ENCODE results near the gene PTPN23.

The PTPN23 gene

DNA sequence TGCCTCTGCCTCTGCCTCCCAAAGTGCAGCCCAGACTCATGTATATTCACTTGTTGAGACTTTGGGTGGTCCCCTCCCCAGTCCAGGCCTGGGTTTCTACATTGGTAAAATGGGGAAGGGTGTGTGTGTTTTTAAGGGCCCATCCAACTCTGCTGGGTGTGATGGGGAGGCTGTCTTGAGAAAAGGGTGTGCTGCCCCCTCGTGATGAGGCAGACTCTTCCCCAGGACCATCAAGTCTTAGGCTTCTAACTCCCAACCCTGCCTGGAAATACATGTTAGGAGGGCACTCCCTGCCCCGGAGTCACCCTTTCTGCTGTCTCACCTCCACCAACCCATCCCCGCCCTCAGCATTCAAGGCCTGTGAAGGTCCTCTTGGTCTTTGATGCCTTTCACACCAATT, 4.4 kb upstream of the PTPN23 start (continued):
- TF ChIP-seq, protein P1, sequence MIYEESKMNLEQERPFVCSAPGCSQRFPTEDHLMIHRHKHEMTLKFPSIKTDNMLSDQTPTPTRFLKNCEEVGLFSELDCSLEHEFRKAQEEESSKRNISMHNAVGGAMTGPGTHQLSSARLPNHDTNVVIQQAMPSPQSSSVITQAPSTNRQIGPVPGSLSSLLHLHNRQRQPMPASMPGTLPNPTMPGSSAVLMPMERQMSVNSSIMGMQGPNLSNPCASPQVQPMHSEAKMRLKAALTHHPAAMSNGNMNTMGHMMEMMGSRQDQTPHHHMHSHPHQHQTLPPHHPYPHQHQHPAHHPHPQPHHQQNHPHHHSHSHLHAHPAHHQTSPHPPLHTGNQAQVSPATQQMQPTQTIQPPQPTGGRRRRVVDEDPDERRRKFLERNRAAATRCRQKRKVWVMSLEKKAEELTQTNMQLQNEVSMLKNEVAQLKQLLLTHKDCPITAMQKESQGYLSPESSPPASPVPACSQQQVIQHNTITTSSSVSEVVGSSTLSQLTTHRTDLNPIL (CRISPR knock-in tag; IDR thresholded peaks at IDR 0.05; ENCODE audit: low read depth) = no peak
- TF ChIP-seq ZFP3 (CRISPR knock-in tag; IDR thresholded peaks at IDR 0.05) (no peak), ZNF565 (CRISPR knock-in tag; conservative IDR thresholded peaks at IDR 0.05; ENCODE audit: low read depth) (no peak)

DNA sequence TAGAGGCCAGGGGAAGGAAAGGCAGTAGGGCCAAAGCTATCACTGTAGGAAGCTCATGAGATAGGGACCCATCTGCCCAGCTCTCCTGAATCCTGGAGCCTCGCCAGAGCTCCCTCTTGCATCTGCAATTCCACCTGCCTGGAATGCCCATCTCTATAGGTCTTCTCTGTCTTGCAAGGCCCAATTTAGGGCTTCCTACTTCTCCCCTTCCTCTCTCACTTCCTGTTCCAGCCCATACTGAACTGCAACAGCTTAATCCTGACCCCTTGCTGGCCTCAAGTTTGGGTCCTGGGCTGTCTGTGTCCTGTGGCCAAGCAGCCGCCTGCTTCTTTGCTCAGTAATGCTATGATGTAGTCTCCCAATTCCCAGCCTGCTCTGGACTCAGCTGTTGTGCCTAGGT, 3.6 kb upstream of the PTPN23 start:
- no peak for ATAC-seq
- TF ChIP-seq, protein P2, sequence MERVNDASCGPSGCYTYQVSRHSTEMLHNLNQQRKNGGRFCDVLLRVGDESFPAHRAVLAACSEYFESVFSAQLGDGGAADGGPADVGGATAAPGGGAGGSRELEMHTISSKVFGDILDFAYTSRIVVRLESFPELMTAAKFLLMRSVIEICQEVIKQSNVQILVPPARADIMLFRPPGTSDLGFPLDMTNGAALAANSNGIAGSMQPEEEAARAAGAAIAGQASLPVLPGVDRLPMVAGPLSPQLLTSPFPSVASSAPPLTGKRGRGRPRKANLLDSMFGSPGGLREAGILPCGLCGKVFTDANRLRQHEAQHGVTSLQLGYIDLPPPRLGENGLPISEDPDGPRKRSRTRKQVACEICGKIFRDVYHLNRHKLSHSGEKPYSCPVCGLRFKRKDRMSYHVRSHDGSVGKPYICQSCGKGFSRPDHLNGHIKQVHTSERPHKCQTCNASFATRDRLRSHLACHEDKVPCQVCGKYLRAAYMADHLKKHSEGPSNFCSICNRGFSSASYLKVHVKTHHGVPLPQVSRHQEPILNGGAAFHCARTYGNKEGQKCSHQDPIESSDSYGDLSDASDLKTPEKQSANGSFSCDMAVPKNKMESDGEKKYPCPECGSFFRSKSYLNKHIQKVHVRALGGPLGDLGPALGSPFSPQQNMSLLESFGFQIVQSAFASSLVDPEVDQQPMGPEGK (CRISPR knock-in tag; IDR thresholded peaks at IDR 0.05; ENCODE audit: borderline replicate concordance) = no peak
- TF ChIP-seq ZC3H10 (CRISPR knock-in tag; IDR thresholded peaks at IDR 0.05) = no peak
- TF ChIP-seq BACH2 (CRISPR knock-in tag; IDR thresholded peaks at IDR 0.05; ENCODE audit: borderline replicate concordance) = no peak
- TF ChIP-seq, protein P3, sequence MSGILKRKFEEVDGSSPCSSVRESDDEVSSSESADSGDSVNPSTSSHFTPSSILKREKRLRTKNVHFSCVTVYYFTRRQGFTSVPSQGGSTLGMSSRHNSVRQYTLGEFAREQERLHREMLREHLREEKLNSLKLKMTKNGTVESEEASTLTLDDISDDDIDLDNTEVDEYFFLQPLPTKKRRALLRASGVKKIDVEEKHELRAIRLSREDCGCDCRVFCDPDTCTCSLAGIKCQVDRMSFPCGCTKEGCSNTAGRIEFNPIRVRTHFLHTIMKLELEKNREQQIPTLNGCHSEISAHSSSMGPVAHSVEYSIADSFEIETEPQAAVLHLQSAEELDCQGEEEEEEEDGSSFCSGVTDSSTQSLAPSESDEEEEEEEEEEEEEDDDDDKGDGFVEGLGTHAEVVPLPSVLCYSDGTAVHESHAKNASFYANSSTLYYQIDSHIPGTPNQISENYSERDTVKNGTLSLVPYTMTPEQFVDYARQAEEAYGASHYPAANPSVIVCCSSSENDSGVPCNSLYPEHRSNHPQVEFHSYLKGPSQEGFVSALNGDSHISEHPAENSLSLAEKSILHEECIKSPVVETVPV (CRISPR knock-in tag; IDR thresholded peaks at IDR 0.05) = no peak
- TF ChIP-seq, protein P4, sequence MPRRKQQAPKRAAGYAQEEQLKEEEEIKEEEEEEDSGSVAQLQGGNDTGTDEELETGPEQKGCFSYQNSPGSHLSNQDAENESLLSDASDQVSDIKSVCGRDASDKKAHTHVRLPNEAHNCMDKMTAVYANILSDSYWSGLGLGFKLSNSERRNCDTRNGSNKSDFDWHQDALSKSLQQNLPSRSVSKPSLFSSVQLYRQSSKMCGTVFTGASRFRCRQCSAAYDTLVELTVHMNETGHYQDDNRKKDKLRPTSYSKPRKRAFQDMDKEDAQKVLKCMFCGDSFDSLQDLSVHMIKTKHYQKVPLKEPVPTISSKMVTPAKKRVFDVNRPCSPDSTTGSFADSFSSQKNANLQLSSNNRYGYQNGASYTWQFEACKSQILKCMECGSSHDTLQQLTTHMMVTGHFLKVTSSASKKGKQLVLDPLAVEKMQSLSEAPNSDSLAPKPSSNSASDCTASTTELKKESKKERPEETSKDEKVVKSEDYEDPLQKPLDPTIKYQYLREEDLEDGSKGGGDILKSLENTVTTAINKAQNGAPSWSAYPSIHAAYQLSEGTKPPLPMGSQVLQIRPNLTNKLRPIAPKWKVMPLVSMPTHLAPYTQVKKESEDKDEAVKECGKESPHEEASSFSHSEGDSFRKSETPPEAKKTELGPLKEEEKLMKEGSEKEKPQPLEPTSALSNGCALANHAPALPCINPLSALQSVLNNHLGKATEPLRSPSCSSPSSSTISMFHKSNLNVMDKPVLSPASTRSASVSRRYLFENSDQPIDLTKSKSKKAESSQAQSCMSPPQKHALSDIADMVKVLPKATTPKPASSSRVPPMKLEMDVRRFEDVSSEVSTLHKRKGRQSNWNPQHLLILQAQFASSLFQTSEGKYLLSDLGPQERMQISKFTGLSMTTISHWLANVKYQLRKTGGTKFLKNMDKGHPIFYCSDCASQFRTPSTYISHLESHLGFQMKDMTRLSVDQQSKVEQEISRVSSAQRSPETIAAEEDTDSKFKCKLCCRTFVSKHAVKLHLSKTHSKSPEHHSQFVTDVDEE (CRISPR knock-in tag; IDR thresholded peaks at IDR 0.05) = no peak
- no peak for TF ChIP-seq OSR1 (CRISPR knock-in tag; IDR thresholded peaks at IDR 0.05)
- no peak for TF ChIP-seq ISL1 (CRISPR knock-in tag; IDR thresholded peaks at IDR 0.05)
- no peak for TF ChIP-seq TCF4 (CRISPR knock-in tag; IDR thresholded peaks at IDR 0.05; ENCODE audit: borderline replicate concordance)
- TF ChIP-seq ZNF70 (CRISPR knock-in tag; IDR thresholded peaks at IDR 0.05) = no peak
- no peak for TF ChIP-seq PPARA (CRISPR knock-in tag; IDR thresholded peaks at IDR 0.05; ENCODE audit: borderline replicate concordance)
- TF ChIP-seq, protein P5, sequence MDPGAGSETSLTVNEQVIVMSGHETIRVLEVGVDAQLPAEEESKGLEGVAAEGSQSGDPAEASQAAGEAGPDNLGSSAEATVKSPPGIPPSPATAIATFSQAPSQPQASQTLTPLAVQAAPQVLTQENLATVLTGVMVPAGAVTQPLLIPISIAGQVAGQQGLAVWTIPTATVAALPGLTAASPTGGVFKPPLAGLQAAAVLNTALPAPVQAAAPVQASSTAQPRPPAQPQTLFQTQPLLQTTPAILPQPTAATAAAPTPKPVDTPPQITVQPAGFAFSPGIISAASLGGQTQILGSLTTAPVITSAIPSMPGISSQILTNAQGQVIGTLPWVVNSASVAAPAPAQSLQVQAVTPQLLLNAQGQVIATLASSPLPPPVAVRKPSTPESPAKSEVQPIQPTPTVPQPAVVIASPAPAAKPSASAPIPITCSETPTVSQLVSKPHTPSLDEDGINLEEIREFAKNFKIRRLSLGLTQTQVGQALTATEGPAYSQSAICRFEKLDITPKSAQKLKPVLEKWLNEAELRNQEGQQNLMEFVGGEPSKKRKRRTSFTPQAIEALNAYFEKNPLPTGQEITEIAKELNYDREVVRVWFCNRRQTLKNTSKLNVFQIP (CRISPR knock-in tag; IDR thresholded peaks at IDR 0.05; ENCODE audit: borderline replicate concordance, low read depth) = no peak
- TF ChIP-seq GLIS3 (CRISPR knock-in tag; IDR thresholded peaks at IDR 0.05) = no peak
- TF ChIP-seq ESRRG (CRISPR knock-in tag; IDR thresholded peaks at IDR 0.05) = no peak
- TF ChIP-seq ZFP30 (CRISPR knock-in tag; IDR thresholded peaks at IDR 0.05) = no peak
- TF ChIP-seq, protein P1 (CRISPR knock-in tag; IDR thresholded peaks at IDR 0.05; ENCODE audit: low read depth) = no peak
- no peak for TF ChIP-seq ZFP3 (CRISPR knock-in tag; IDR thresholded peaks at IDR 0.05)
- TF ChIP-seq CSDC2 (CRISPR knock-in tag; IDR thresholded peaks at IDR 0.05) = no peak

DNA sequence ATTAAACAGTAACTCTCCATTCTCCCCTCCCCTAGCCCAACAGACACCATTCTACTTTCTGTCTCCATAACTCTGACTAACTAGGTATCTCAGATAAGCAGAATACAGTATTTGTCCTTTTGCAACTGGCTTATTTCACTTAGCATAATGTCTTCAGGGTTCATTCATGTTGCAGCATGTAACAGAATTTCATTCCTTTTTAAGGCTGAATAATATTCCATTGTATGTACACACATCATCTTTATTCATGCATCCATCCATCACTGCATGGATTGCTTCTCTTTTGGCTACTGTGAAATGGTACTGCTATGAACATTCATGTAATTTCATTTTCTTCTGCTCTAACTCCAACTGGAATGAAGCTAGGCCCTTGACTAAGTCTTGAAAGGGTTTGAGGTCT, 2.0 kb upstream of the PTPN23 start:
- ATAC-seq = no peak
- TF ChIP-seq ZNF565 (CRISPR knock-in tag; conservative IDR thresholded peaks at IDR 0.05; ENCODE audit: low read depth) (no peak), ISL1 (CRISPR knock-in tag; IDR thresholded peaks at IDR 0.05) (no peak), BACH2 (CRISPR knock-in tag; IDR thresholded peaks at IDR 0.05; ENCODE audit: borderline replicate concordance) (no peak), ESRRG (CRISPR knock-in tag; IDR thresholded peaks at IDR 0.05) (no peak), CSDC2 (CRISPR knock-in tag; IDR thresholded peaks at IDR 0.05) (no peak)
- TF ChIP-seq, protein P4 (CRISPR knock-in tag; IDR thresholded peaks at IDR 0.05) = no peak
- TF ChIP-seq, protein P1 (CRISPR knock-in tag; IDR thresholded peaks at IDR 0.05; ENCODE audit: low read depth) = no peak
- TF ChIP-seq, protein P5 (CRISPR knock-in tag; IDR thresholded peaks at IDR 0.05; ENCODE audit: borderline replicate concordance, low read depth) = no peak
